KMS-11 (cell line): ENCODE measurements around the gene RNF31.

ENCODE experiments used
- H2AFZ ChIP-seq: fragments of 200-600 bp; sonication (generic); 2 replicates; pipeline ENCODE4 v1.6.1; 2016; ENCODE audit warnings: antibody characterized with exemption, mixed run types, low read depth
- H3K27ac ChIP-seq: fragments of 200-600 bp; sonication (generic); 2 replicates; pipeline ENCODE4 v1.6.1; 2016; ENCODE audit warnings: mild to moderate bottlenecking, mixed run types
- H3K27me3 ChIP-seq: fragments of 200-600 bp; sonication (generic); 2 replicates; pipeline ENCODE4 v1.6.1; 2017; ENCODE audit warnings: mild to moderate bottlenecking, low read depth, mixed run types, moderate library complexity; ENCODE audit not compliant: insufficient read depth
- H3K36me3 ChIP-seq: fragments of 200-600 bp; sonication (generic); 2 replicates; pipeline ENCODE4 v1.6.1; 2017; ENCODE audit warnings: mild to moderate bottlenecking, mixed run types; ENCODE audit not compliant: insufficient read depth
- H3K4me1 ChIP-seq: fragments of 200-600 bp; sonication (generic); 2 replicates; pipeline ENCODE4 v1.6.1; 2016; ENCODE audit warnings: mild to moderate bottlenecking, low read depth, mixed run types; ENCODE audit not compliant: poor library complexity, severe bottlenecking
- H3K4me2 ChIP-seq: fragments of 200-600 bp; sonication (generic); 2 replicates; pipeline ENCODE4 v1.7.0; 2016; ENCODE audit warnings: mild to moderate bottlenecking, mixed run types
- H3K4me3 ChIP-seq: fragments of 200-600 bp; sonication (generic); IDR thresholded peaks from 2 replicates; pipeline ENCODE4 v1.6.1; 2017; ENCODE audit warnings: low read depth, low read length, mixed read lengths; ENCODE audit not compliant: insufficient read depth
- H3K79me2 ChIP-seq: fragments of 200-600 bp; sonication (generic); 2 replicates; pipeline ENCODE4 v1.6.1; 2016; ENCODE audit warnings: low read depth, mixed run types; ENCODE audit not compliant: insufficient read depth
- H3K9ac ChIP-seq: fragments of 200-600 bp; sonication (generic); 2 replicates; pipeline ENCODE4 v1.6.1; 2016; ENCODE audit warnings: mild to moderate bottlenecking, mixed run types
- H4K20me1 ChIP-seq: fragments of 200-600 bp; sonication (generic); 2 replicates; pipeline ENCODE4 v1.6.1; 2016; ENCODE audit warnings: mild to moderate bottlenecking, mixed run types; ENCODE audit not compliant: insufficient read depth
- TF ChIP-seq, protein P1 (sequence below): fragments of 200-600 bp; sonication (generic); conservative IDR thresholded peaks from 2 replicates; pipeline ENCODE4 v1.6.1; 2017; ENCODE audit warnings: low read depth, mild to moderate bottlenecking, antibody characterized with exemption, low read length, moderate library complexity, mixed read lengths

Gene RNF31

DNA sequence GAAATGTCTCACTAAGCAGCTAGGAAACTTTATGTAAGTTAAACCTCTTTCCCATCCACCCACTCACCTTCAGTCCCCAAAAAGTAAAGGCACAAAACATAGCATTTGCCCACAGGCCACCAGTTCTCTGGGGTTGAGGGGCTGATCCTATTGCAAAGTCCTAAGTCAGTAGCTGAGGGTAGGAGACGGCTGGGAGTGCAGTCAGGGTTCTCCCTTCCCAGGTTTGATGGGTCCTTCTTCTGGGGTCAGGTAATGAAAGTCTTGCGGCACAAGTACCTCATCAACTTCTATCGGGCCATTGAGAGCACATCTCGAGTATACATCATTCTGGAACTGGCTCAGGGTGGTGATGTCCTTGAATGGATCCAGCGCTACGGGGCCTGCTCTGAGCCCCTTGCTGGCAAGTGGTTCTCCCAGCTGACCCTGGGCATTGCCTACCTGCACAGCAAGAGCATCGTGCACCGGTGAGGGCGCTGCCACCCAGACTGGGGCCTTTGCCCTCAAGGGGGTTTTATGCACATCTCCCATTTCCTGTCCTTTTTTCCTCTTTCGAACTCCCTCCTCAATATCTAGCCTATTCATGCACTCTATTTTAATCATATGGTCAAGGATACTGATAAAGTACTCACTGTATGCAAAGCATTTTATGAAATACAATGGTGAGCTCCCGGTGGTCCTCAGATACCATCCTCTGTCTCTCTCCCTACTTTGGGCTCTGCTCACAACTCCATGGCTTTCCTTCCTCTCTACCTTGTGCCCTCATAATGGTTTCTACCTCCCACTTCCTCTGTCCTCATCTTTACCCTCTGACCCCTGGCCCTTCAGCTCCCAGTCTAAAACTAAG lies 59.2 kb downstream of the RNF31 start:
- Histone ChIP-seq H3K4me1 (no peaks in the 10 kb centered on the region), H3K36me3 (no peaks in the 10 kb centered on the region), H4K20me1 (no peaks in the 10 kb centered on the region), H3K9ac (no peak overlapping the region), H3K79me2 (no peaks in the 10 kb centered on the region), H3K4me3 (no peak overlapping the region), H2AFZ (no peak overlapping the region), H3K4me2 (no peak overlapping the region), H3K27ac (no peak overlapping the region), H3K27me3 (no peaks in the 10 kb centered on the region)
- TF ChIP-seq, protein P1, sequence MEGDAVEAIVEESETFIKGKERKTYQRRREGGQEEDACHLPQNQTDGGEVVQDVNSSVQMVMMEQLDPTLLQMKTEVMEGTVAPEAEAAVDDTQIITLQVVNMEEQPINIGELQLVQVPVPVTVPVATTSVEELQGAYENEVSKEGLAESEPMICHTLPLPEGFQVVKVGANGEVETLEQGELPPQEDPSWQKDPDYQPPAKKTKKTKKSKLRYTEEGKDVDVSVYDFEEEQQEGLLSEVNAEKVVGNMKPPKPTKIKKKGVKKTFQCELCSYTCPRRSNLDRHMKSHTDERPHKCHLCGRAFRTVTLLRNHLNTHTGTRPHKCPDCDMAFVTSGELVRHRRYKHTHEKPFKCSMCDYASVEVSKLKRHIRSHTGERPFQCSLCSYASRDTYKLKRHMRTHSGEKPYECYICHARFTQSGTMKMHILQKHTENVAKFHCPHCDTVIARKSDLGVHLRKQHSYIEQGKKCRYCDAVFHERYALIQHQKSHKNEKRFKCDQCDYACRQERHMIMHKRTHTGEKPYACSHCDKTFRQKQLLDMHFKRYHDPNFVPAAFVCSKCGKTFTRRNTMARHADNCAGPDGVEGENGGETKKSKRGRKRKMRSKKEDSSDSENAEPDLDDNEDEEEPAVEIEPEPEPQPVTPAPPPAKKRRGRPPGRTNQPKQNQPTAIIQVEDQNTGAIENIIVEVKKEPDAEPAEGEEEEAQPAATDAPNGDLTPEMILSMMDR = no peak

DNA sequence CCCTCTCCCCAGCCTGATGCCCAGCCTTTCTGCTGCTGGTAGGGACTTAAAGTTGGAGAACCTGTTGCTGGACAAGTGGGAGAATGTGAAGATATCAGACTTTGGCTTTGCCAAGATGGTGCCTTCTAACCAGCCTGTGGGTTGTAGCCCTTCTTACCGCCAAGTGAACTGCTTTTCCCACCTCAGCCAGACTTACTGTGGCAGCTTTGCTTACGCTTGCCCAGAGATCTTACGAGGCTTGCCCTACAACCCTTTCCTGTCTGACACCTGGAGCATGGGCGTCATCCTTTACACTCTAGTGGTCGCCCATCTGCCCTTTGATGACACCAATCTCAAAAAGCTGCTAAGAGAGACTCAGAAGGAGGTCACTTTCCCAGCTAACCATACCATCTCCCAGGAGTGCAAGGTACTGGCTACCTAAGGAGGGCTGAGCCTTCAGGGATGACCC lies 59.8 kb downstream of the RNF31 start:
- TF ChIP-seq, protein P1 = no peak
- Histone ChIP-seq H2AFZ (no peak overlapping the region), H3K79me2 (0 out of 2 replicates have a peak, but pooled peaks cover 6% of the 10 kb centered on the region), H3K36me3 (no peaks in the 10 kb centered on the region), H3K4me2 (no peak overlapping the region), H3K27me3 (no peaks in the 10 kb centered on the region), H3K9ac (no peak overlapping the region), H3K4me3 (no peak overlapping the region), H4K20me1 (no peaks in the 10 kb centered on the region), H3K4me1 (no peaks in the 10 kb centered on the region), H3K27ac (no peak overlapping the region)

DNA sequence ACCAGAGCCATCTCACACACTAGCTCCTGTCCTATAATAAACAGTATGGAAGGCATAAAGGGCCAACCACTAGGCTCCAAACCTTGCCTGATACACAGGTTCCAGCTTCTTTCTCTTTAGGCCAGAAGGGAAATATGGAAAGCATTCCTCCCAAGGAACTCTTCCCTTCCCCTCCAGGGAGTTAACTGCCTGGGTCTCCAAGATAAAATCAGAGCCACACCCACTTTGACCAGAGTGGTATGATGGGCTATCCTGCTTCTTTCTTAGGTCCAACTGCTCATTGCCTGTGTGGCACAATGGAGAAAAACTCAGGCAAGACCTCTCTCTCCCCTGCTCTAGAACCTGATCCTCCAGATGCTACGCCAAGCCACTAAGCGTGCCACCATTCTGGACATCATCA lies 60.3 kb downstream of the RNF31 start:
- Histone ChIP-seq H2AFZ (no peak overlapping the region), H3K4me2 (no peak overlapping the region), H3K79me2 (0 out of 2 replicates have a peak, but pooled peaks cover 9% of the 10 kb centered on the region), H3K4me1 (no peaks in the 10 kb centered on the region), H4K20me1 (no peaks in the 10 kb centered on the region), H3K4me3 (no peak overlapping the region), H3K27ac (no peak overlapping the region), H3K36me3 (no peaks in the 10 kb centered on the region), H3K27me3 (no peaks in the 10 kb centered on the region), H3K9ac (no peak overlapping the region)
- TF ChIP-seq, protein P1 = no peak
